LNCaP clone FGC (cell line): ENCODE results near the gene ARHGAP21.

ENCODE experiments used
- DNase-seq: peaks from one replicate; pipeline ENCODE4 v3.0.0-alpha.2; 2011; ENCODE audit warnings: low read depth
- H3K4me3 ChIP-seq: 2 replicates; pipeline ENCODE4 v1.5.1; 2011; ENCODE audit warnings: mild to moderate bottlenecking, low read depth, low read length, control low read depth
- CTCF ChIP-seq: IDR thresholded peaks from 2 replicates; pipeline ENCODE4 v1.5.1; 2012; ENCODE audit warnings: mild to moderate bottlenecking; ENCODE audit not compliant: control insufficient read depth, insufficient read depth; ENCODE audit errors: extremely low read depth

Gene ARHGAP21

GRCh38 chr10:24597426-24597825 lies 126.3 kb downstream of the ARHGAP21 start:
- no peak overlapping the region for H3K4me3 ChIP-seq
- TF ChIP-seq CTCF = no peak
- no peak for DNase-seq

GRCh38 chr10:24596217-24596930 lies 127.3 kb downstream of the ARHGAP21 start:
- no peak for DNase-seq
- no peak for TF ChIP-seq CTCF
- no peak overlapping the region for H3K4me3 ChIP-seq

DNA sequence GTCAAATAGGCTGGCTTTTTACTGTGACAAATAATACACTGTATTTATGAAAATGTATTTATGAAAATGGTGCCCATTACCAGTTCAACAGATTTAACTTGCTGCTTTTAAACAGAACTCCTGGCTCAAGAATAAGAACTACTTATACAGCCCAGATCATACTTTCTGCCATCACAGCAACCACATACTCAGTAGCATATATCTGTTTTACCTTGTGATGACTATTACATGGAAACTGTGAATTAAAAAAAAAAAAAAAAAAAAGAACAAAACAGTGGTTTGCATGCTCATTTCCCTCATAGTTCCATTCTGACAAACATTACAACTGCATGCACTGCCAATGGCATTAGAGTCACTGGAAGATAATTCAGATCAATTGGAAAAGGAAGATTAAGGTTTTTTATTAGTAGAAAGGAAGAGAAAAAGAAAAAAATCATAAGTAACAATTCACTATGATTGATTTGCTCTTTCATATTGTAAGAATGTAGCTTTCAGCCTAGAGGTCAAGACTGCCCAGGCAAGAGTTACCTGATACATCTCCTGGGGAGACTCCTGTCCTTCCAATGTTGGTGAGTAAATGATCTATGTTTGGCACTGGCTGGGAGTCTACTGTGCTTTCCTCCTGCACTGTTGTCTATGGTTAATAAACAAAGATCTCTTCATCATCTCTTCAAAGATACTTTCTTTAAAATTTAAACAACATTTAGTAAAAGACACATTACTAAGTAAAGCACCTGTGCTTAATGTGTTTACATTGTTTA lies 132.8 kb downstream of the ARHGAP21 start:
- no peak for DNase-seq
- no peak overlapping the region for H3K4me3 ChIP-seq
- TF ChIP-seq CTCF = no peak

DNA sequence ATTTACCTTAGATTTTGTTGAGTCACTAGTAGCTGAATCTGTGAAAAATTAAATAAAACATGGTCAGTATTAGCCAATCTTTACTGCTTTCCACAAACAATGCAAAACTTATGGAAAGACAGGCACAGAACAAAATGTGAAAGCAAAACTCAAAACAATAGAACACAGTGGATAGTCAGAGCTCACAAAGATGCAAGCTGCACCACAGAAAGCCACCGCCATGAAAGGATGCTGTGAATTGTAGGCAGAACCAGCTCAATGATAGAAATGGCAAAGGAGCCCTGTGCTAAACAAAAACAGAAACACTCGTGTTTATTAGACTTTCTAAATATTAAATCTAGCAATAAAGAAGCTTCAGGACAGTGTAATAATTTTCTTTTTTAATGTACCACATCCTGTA lies 134.4 kb downstream of the ARHGAP21 start:
- H3K4me3 ChIP-seq = no peak overlapping the region
- TF ChIP-seq CTCF = no peak

GRCh38 chr10:24579906-24580305 lies 143.8 kb downstream of the ARHGAP21 start:
- no peak overlapping the region for H3K4me3 ChIP-seq
- DNase-seq = no peak
- TF ChIP-seq CTCF = no peak

More for the DNA sequence above, 134.4 kb downstream of the ARHGAP21 start:
- no peak for DNase-seq

GRCh38 chr10:24579448-24579847 lies 144.2 kb downstream of the ARHGAP21 start:
- no peak for DNase-seq
- TF ChIP-seq CTCF = no peak

More at GRCh38 chr10:24579448-24579847, 144.2 kb downstream of the ARHGAP21 start:
- no peak overlapping the region for H3K4me3 ChIP-seq
